HG03558 (cell line): ENCODE data around the gene TBCD.

ENCODE experiments used
- ATAC-seq: cut with Tn5 transposase; IDR thresholded peaks from one replicate; pipeline ENCODE4 v1.9.1; 2021; ENCODE audit warnings: moderate number of reproducible peaks; ENCODE audit not compliant: unreplicated experiment; ENCODE audit errors: extremely low read depth

The TBCD gene

DNA sequence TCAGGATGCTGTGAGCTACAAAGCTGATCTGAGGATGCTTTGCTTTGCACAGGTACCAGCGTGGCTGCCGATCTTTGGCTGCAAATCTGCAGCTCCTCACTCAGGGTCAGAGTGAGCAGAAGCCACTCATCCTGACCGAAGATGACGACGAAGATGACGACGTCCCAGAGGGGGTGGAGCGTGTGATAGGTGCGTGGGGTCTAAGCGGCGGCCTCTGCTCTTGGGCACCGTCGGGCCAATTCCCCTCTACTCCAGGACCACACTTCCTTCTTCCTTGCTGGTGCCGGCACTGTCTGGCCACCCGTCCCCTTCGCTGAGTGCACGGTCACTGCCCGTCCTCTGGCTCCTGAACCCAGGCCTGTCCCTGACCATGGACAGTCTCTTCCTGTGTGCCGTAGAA, 54.0 kb downstream of the TBCD start:
- no peak for ATAC-seq

DNA sequence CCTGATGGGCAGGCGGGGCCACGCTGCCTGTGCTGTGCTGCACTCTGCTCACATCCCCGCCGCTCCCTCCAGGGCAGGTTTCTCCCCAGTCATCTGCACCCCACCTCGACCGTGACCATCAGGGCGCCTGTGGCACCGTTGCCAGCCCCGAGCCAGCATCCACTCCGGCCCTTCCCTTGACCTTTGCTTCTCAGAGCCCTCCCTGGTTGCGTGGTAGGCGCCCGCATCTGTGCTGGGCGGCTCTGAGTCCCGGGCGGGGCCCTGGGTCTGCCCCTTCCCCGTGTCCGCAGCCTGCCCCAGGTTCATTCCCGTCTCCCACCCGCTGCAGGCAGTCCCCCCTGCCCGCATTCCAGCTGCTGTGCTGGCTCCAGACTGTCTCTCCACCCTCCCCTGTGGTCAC, 54.8 kb downstream of the TBCD start:
- ATAC-seq = no peak

DNA sequence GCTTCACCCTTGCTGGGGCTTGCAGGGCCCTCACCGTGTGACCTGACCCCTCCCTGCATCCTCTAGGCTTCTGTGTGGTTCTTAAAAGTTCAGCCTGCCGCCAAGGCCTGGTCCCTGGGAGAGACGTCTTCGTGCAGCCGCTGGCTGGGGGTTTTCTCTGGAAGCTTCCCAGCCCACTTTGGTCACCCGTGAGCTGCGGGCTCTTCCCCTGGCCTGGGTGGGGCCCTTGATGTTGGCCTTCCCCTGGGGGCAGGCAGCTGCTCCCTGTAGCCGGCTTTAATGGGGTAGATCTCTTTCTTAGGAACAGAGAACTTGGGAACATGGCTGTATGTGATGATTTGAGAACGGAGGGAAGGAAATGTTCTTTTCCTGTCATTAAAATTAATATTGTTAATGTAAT, 55.2 kb downstream of the TBCD start:
- no peak for ATAC-seq

DNA sequence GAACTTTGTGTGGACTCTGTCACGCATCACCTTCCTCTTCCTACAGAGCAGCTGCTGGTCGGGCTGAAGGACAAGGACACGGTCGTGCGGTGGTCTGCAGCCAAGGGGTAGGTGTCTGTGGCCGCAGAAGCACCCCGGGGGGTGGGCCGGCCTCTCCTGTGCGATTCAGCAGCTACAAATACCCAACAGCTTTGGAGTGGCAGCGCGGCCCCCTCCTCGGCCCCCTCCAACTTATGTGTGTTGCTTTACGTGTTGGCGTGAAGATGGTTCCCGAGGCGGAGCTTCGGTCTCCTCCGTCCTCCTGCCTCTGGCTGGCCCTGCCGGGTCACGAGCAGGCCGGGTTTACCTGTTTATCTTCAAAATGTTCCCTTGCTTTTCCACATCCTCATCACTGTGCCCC, 55.7 kb downstream of the TBCD start:
- ATAC-seq = no peak

DNA sequence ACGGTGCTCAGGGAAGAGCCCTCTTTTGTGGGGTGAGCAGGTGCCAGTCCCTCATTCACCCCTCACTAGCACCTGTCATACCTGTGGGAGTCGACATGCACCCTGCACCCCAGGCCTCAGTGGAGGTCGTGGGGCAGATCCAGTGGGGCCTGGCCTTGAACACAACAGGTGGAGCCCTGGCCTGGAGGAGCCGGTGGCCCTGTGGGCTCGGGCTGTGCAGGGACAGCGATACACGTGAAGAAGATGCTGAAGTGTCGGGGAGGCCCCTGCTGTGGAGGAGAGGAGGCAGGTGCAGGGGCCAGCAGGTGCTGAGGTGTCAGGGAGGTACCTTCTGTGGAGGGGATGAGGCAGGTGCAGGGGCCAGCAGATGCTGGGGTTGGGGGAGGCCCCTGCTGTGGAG, 56.1 kb downstream of the TBCD start:
- ATAC-seq = no peak

DNA sequence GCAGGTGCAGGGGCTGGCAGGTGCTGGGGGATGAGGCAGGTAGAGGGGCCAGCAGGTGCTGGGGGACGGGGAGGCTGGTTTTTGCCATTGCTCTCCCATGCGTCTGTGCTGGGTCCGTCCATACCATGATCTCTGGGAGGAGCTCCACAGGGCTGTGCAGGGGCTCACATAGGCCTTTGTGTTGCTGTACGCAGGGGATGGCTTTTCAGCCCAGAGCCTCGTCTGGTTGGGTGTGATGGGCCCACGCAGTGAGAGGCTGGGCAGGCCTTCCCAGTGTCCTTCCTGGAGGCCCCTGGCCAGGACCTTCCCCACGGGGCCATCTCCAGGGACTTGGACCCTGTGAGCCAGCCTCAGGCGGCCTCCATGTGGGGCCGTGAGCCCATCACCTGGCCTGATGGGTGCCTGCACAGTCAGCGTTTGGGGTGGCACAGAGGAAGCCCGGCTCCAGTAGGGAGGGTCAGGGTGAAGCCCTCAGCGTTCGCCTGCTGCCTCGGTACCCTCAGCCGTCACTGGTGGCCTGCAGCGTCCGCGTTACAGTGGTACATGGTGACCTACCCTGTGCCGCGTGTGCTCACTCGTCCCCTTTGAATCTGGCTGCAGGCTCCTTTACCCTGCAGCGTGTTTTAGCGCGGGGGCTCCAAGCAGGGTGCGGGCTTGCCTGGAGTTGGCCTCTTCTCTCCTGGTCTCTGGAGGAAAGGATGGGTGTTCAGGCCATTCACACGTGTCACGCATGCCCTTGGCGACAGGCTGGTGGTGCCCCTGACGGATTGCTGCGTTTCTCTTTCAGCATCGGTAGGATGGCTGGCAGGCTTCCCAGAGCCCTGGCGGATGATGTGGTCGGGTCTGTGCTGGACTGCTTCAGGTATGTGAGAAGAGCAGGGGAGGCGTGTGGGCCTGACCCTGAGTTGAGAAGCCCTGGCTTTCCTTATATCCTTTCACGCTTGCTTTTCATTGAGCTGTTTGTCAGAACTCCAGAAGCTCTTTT, 57.3 kb downstream of the TBCD start:
- no peak for ATAC-seq

DNA sequence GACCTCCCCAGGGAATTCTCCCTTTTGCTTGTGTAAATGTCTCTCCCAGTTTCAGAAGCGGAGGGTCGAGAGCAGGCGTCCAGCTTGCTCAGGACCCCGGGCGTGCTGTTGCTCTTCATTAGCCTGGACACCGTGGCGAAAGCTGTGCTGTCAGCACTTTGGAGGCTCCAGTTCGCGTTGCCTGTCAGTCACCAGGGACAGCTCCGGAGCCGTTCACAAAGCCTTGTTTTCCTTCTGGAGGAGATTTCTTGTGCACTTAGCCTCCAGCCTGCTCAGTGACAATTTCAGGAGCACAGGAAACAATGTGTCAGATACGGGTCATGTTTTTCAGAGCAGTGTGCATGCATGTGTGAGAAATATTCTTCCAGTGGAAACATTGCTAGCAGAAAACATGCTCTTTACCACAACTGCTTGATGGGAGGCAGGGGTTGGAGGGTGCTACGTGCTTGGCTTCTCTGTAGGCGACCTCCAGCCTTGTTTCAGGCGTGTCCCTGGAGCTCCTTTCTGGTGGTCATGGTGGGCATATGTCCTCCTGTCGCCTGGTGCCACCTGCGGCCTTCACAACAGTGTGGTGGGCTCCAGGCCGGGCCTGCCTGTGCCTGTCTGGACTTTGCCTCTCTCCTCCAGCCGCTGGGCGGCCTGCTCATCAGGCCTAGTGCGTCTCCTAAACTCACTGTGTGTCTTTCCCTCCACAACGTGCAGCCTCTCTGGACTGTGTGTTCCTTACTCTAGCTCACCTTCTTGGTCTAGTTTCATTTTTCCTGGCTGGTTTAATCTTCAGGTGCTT, 59.0 kb downstream of the TBCD start:
- no peak for ATAC-seq

DNA sequence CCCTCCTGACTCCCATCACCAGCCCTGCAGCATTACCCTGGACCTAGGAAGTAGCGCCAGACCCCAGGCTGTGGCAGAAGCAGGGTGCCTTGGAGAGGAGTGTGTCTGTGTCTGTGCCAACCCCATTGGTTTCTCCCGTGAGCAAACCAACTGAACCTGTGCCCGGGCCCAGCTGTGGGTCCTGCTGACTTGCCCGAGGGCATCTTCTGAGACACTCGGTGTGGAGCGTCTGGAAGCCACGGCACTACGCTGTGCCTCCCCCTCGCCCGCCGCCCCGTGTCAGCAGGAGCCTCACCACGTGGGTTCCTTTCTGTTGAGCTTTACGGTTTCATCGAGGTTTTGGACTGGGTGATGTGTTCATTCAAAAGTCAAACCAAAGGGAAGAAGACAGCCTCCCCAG, 60.2 kb downstream of the TBCD start:
- no peak for ATAC-seq

DNA sequence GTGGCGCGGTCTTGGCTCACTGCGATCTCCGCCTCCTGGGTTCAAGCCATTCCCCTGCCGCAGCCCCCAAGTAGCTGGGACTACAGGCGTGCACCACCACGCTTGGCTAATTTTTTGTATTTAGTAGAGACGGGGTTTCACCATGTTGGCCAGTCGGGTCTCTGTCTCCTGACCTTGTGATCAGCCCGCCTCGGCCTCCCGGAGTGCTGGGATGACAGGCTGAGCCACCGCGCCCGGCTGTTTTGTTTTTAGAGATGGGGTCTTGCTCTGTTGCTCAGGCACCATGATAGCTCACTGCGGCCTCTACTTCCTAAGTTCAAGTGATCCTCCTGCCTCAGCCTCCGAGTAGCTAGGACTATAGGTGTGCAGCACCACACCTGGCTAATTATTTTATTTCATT, 60.7 kb downstream of the TBCD start:
- no peak for ATAC-seq

DNA sequence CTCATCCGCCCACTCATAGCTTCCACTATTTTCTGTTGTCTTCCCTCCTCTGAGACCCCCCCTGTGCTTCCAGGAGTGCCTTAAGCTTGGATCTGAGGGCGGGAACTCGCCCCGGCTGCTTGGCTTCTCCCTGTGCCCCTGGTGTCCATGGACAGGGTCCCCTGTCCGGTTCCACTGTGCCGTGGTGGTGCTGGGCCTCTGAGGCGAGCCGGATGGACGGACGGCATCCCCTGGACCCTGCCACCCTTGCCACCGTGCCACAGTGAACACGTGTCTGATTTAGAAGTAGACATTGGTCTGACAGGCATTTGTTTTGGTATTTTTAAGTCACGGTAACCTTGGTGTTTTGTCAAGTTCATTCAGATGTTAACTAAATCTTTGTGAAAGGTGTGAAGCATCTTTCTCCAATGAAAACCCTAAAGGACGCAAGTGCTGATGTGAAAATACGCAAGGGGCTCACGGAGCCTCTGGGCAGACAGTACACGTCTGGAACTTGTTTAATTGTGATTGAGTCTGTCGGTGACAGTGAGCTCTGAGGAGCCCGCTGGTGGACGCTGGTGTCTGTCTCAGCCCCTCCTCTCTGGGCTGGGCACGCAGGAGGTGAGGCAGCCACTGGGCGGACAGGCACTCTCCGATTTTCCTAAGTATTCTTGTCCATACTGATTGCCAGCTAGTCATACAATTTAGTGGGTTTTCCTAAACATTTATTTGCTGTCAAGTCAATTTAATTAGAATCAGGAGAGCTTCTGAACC, 61.6 kb downstream of the TBCD start:
- no peak for ATAC-seq

DNA sequence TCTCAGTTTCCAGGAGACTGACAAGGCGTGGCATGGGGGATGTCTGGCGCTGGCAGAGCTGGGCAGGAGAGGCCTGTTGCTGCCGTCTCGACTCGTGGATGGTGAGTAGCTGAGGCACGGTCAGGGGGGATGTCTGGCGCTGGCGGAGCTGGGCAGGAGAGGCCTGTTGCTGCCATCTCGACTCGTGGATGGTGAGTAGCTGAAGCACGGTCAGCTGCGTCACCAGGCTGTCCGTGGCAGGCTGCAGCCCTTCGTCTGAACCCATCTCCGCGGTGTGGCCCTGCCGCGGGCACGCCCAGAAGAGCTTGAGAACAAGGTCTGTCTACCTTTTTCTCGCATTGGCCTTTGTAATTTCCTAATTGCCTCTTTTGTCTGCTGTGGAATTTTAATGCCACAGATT, 63.0 kb downstream of the TBCD start:
- ATAC-seq = no peak

DNA sequence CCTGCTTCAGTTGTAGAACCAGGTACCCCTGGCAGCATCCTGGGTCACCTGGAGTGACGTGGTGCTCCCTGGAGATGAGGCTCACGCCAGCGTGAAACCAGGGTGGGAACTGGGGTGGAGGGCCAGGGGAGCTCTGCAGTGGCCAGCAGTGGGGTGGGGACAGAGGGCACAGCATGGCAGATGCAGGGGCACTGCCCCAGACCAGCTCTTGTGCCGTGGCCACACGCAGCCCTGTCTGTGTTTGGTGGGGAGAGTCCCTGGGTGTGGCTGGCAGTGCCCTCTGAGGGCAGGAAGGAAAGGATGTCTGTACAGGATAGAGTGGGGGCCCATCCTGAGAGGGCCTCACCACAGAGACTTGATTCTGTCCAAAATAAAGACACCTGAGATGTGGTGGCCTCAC, 63.5 kb downstream of the TBCD start:
- ATAC-seq = no peak

DNA sequence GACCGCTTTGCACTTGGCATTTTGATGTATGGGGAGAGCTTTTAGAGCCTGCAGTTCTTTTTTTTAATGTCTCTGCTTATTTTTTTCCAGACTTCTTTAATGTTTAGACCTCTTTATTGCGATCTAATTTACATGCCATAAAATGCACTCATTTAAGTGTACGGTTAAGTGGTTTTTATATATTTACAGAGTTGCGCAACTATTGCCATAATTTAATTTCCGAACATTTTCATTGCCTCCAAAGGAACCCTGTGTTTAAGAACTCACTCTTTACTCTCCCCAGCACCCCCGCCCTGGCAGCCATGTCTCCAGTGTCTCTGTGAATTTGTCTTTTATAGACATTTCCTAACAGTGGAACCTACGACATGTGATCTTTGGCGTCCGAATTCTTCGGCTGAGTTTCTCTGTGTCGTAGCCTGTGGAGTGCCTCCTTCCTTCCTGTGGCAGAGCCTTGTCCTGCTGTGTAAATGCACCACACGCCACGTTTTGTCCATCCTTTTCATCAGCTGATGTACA, 64.0 kb downstream of the TBCD start:
- no peak for ATAC-seq

DNA sequence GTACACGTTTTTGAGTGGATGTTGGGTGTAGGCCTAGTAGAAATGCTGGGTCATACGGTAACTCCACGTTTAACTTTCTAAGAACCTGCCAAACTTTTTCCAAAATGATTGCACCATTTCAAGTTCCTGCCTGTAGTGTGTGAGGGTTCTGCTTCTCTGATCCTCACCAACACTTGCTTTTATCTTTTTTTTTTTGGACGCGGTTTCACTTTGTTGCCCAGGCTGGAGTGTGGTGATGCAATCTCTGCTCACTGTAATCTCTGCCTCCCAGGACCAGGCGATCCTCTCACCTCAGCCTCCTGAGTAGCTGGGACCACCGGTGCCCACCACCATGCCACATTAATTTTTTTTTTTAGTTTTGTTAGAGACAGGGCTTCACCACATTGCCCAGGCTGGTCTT, 64.5 kb downstream of the TBCD start:
- ATAC-seq = no peak

DNA sequence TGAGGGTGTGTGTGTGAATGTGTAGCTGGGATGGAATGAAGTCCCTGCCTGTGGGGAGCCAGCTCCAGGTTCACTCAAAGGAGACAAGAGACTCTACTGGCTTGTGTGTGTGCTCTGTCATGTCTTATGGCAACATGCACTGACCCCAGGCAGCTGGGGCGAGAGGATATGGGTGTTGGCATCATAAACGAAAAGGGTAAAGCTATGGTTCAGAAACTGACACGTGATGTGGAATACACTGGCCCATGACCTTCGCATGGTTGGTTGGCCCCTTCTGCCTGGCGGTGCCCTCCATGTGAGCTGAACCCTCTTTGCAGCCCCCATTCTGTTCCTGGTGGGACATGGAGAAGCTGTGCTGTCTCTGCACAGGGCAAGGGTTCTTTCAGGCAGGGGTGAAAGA, 66.1 kb downstream of the TBCD start:
- no peak for ATAC-seq

DNA sequence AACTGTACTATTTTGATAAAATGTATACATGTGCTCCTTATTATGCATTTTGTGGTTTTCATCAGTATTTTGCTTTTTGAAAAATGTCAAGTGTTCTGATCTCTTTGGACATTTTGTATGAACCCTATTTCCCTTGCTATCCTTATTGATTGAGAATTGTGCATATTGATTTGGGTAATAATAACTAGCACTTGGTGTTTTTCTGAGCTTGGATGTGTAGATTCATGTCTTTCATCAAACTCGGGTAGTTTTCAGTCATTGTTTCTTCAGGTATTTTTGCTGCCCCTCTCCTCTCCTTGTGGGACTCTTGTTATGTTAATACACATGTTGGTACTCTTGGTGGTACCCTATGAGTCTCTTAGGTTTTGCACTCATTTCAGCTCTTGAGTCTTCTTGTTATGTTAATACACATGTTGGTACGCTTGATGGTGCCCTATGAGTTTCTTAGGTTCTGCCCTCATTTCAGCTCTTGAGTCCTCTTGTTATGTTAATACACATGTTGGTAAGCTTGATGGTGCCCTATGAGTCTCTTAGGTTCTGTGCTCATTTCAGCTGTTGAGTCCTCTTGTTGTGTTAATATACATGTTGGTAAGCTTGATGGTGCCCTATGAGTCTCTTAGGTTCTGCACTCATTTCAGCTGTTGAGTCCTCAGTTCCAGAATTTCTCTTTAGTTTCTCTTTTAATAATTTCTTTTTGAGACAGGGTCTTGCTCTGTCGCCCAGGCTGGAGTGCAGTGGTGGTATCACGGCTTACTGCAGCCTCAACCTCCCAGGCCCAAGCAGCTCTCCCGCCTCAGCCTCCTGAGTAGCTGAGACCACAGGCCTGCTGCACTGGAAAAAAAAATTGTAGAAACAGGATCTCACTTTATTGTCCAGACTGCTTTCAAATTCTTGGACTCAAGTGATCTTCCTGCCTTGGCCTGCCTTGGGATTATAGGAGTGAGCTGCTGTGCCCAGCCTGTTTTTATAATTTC, 68.7 kb downstream of the TBCD start:
- no peak for ATAC-seq

DNA sequence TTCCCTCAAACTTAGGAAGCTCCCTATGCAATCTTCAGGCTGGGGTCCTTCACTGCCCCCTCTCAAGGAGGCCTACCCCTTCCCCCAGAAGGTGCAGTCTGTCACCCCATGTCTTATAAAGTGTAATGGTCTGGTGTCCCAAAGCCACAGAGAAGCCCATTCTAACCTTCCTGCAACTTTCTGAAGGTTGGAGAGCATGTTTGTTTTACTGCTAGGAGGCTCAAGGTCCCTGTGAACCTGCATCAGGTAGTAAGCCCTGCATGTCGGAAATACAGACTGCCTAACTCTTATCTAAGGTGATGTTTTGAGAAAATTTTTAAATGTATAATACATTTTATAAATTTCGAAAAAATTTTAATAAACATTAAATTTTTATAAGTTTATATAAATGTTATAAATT, 69.7 kb downstream of the TBCD start:
- no peak for ATAC-seq

DNA sequence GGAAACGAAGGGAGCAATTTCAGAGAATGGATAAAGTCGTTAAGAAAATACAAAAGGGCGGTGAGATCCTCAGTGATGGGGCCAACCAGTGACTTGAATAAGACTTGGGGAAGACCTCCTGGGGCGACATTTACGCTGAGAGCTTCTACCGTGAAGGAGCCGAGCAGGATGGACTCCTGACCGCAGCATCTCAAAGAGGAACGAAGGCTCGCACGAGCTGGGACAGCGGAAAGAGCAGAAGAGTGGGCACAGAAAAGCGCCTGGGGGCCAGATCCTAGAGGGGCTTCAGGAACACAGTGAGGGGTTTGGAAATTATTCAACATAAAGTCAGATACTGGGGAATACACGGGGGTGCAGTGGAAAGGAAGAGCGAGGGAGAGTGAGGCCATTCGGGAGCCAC, 70.4 kb downstream of the TBCD start:
- no peak for ATAC-seq

DNA sequence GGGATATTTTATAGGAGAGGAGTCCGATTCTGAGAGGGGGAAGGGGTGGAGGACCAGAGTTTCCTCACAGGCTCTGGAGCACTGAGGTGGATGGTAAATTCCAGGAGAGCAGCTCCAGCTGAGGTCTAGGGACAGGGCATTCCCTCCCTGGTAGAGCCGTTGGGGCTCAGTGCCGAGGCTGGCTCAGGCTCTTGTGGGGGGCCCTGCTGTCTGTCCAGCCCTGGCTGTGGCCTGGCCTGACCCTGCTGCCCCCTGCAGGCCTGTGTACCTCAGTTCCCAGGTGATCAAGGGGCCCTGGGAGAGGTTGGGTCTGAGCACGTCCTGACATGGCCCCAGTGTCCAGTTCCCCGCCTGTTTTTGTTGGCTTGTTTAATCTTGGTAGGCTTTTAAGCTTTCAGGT, 71.1 kb downstream of the TBCD start:
- ATAC-seq = no peak
